ENCODE data around the gene PRKAG2. TPM values are rescaled to one million over a fixed set of nuclear protein-coding genes. Genes with fewer than 3 reads are reported as not detected.

PRKAG2 gene
- total RNA-seq, 1 donor from 2014 or later: 17.5 TPM

GRCh38 chr7:151711906-151712809 lies 164.8 kb downstream of the PRKAG2 start:
- DNase-seq (ENCODE audit: low read depth in 2 of 2): no peak

GRCh38 chr7:151711435-151711872 lies 165.5 kb downstream of the PRKAG2 start:
- no peak for DNase-seq (ENCODE audit: low read depth in 2 of 2)

DNA sequence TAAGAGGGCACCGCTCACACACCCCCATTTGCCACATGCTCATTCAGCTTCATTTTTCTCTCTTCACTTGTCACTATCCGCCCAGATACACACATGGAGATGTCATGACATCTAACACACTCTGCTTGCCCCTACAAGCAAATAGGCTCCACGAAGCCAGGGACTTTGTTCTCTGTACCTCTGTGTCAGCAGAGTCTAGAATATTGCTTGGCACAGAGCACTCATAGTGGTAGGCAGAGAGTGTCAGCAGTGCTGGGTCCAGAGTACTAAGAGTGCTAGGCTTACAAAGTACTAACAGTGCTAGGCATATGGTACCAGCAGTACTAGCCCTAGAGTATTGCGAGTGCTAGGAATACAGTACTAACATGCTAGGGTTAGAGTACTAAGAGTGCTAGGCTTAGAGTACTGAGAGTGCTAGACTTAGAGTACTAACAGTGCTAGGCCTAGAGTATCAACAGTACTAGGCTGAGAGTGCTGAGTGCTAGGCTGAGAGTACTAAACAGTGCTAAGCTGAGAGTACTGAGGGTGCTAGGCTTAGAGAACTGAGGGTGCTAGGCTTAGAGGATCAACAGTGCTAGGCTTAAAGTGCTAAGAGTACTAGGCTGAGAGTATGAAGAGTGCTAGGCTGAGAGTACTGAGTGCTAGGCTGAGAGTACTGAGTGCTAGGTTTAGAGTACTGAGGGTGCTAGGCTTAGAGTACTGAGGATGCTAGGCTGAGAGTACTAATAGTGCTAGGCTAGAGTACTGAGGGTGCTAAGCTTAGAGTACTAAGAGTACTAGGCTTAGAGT lies 166.1 kb downstream of the PRKAG2 start:
- no peak for DNase-seq (ENCODE audit: low read depth in 2 of 2)

GRCh38 chr7:151710121-151710640 lies 166.7 kb downstream of the PRKAG2 start:
- DNase-seq (ENCODE audit: low read depth in 2 of 2): no peak

DNA sequence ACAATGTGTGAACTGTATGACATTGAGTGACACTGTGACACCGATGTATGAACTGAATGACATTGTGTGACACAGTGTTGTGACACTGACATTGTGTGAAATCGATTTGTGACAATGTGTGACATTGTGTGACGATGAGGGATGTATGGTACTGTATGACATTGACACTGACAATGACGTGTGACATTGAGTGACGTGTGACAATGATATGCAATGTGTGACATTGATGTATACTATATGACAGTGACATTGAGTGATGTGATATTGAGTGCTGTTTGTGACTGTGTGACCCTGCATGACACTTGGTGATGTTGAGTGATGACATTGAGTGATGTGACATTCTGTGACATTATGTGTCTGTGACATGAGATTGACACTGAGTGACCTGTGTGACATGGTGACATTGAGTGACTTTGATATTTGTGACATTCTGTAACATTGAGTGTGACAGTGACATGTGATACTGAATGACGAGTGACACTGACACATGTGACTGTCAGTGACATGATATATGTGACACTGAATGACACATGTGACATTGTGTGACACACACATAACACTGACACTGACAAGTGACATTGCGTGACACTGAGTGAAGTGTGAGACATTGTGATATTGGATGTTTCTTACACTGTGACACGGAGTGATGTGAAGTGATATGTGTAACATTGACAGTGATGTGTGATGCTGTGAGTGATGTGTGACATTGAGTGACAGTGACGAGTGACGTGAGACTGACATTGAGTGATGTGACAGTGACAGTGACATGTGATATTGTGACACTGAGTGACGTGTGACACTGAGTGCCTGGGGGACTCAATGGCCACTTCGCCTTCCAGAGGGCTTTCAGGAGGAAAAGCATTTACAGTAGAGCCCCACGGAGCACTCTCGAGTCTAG lies 167.5 kb downstream of the PRKAG2 start:
- DNase-seq (ENCODE audit: low read depth in 2 of 2): no peak

GRCh38 chr7:151708610-151709009 lies 168.3 kb downstream of the PRKAG2 start:
- DNase-seq (ENCODE audit: low read depth in 2 of 2): no peak

DNA sequence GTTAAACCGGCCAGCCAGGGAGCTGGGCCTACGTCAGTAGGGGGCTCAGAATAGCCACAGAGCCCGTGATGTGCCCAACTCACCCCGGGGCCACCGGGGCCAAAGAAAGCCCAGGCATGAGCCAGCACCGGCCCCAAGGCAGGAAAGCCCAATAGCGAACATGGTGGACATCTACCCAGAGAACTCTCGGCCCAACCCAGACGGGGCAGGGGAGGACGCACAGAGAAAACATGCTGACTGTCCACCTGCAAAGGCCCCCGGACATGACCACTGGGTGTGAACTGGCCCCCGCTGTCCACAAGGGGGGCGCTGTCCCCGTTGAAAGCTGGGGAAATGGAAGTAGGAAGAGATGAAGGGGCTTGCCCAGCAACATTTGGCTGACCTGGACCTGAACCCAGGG lies 169.2 kb downstream of the PRKAG2 start:
- DNase-seq (ENCODE audit: low read depth in 2 of 2): no peak

DNA sequence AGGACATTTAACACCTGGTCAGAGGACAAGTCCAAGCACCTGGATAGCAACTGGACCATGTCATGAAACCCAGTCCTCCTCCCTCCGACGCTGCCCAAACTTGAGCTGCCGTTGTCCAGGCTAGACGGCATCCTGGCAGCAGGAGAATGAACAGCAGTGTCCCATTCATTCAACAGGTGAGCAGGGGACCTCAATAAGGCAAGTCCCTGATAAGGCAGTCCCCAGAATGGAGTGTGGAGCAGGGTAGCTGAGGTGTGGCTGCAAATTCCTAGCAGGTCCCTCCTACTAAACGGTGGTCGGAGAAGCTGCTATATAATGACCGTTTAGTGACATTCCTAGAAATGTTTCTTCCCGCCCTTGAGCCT lies 169.8 kb downstream of the PRKAG2 start:
- no peak for DNase-seq (ENCODE audit: low read depth in 2 of 2)

GRCh38 chr7:151706277-151707104 lies 170.4 kb downstream of the PRKAG2 start:
- DNase-seq (ENCODE audit: low read depth in 2 of 2): no peak

- DNase-seq (ENCODE audit: low read depth in 2 of 2): peak in 1 of 2 donors; percentile 59
These were observed 171.2 kb downstream of the PRKAG2 start for GRCh38 chr7:151705636-151706276.

DNA sequence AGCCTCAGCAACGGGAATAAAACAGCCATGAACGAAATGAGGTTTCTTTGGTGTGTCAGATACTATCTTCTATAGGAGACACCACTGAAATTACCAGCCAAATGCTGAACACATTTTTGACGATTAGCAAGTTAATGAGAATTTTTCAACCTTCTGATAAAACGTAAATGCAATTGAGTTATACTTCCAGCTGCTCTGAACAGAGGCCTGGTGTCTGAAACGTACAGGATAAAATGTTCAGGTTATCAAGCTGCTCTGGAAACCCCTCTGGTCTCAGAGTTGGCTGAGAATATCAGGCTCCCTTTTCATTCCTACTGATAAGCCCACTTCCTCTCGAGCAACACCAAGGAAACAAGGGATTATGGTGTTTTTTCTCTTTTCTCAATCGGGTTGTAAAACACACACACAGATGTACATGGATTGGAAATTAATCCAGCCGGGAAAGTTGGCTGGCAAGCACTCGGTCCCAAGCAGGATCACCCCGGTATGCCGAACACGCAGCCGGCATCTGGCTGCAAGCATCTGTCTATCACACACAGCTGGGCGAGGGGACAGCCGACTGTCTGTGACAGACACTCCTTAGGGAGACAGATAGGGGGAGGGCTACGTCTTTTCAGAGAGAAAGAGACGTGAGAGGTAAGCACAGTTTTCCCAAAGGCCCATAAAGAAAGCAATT lies 171.8 kb downstream of the PRKAG2 start:
- DNase-seq (ENCODE audit: low read depth in 2 of 2): no peak

DNA sequence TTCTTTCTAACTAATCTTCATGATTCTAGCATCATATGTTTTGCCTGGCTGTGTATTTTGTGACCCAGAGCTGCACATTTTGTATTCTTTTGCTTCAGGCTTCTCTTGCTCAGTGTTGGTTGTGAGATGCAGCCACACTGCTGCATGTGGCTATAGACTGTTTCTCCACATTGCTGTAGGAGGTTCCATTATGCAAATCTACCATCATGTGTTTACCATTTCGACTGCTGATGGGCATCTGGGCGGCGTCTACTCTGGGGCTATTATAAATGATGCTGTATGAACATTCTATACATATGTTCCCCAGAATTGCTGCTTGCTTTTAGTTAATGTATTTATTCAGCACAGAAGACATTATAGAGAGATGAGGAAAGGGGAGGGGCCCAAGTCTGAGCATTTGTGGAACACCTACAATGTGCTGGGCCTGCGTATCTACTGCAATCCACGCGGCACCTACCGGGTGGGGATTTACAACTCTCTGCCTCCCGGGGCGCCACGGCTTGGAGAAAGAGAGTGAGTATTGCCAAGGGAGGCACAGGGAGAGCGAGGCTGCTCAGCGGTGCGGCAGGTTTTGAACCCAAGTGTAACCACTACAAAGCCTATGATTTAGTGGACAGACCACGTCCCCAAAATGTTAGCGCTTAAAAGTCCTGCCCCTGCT lies 172.5 kb downstream of the PRKAG2 start:
- DNase-seq (ENCODE audit: low read depth in 2 of 2): no peak

DNA sequence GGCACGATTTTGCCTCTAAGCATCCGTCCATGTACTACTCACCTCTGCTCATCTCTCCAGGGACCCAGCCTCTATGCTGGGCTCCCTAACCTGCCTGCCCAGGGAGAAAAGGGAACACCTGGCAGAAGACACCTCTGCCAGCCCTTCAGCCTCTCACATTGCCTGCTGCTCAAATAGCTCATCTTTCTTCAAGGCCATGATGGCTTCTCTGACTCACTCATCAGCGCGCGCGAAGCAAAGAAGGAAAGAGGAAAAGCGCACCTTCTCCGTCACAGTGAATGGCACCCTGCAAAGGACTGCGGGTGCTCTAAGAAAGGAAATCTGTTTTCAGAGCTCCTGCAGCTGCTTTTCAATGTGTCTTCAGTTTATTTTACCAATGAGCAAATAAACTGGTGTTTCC lies 174.0 kb downstream of the PRKAG2 start:
- no peak for DNase-seq (ENCODE audit: low read depth in 2 of 2)

DNA sequence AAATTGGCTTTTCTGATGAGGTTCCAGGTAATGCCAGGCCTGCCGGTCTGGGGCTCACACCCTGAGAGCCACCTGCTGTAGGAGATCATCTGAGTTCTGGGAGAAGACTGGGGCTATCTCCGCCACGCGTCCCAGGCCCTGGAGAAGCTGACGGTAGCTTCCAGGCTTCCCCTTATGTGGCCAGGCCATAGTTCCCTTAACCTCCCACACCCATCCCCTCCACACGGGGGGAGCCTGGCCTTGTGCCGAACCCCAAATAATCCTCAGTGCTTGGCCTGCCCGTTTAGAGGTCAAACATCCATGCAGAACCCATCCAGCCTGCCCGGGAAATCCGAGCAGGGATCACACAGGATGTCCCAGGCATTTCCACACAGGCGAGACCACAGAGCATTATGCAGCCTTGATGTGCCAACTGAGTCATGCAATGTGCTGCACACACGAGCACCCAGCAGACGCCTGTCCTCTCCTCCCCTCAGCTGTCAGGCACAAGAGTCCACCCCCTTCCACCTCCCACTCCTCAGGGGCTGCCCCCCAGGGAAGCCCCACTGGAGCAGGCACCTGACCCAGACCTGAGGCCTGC lies 176.2 kb downstream of the PRKAG2 start:
- DNase-seq (ENCODE audit: low read depth in 2 of 2): no peak

- DNase-seq (ENCODE audit: low read depth in 2 of 2): no peak
These were observed 177.0 kb downstream of the PRKAG2 start for GRCh38 chr7:151699928-151700319.

DNA sequence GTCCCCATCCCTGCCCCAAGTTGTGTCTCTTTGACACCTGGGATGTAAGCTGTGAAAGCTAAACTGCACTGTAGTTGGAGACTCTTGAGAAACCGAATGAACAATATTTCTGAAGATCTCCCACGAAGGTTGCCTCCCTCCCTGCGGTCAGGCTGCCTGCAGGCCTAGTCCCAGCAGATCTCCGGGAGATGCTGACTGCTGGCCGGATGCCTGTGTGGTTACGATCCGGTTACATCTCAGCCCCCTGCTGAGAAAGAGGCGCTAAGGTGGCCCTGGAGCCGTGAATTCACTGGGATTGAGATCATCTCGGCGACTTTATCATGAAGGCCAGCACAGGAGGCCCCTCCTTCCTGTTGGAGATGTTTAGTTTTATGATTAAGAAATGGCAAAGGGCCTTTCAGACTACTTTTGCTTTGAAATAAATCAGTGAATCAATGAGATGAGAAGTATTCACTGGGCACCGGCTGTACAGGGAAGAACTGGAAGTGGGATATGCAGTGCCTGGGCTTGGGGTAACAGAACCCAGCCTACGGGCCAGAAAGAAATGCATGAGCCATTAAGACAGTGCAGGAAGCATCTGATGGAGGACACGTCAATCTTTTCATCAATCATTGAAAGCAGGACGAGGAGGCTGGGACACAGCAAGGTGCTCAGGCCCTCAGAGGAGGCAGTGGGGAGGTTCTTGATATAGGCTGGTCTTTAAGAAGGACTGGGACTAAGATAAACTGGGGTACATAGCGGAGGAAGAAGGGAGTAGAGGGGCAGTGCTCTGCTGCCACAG lies 177.6 kb downstream of the PRKAG2 start:
- no peak for DNase-seq (ENCODE audit: low read depth in 2 of 2)

GRCh38 chr7:151697942-151698341 lies 179.0 kb downstream of the PRKAG2 start:
- DNase-seq (ENCODE audit: low read depth in 2 of 2): no peak

DNA sequence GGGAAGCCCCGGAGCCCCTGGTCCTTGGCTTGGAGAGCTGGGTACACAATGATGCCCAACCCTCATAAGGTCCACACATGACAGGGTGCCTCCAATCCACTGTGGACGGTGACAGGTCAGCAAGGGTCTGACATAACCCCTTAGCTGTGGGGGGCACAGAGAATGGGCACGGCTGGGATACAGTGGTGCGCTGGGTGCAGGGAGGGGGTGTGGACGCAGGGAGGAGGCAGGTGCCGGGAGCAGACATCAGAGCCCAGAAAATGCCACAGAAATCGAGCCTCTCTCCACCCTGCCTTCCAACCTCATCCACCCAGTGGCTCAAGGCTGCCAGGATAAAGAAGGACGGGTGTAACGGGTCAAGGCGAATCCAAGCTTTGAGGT lies 179.4 kb downstream of the PRKAG2 start:
- DNase-seq (ENCODE audit: low read depth in 2 of 2): no peak
